Left colon (tissue), 2 donors: ENCODE data around the gene KCTD16. TPM values are rescaled to one million over a fixed set of nuclear protein-coding genes. Genes with fewer than 3 reads are reported as not detected.

Experiments used
- ATAC-seq: fragments of 200-7000 bp; cut with Tn5 transposase; one replicate; pipeline ENCODE4 v1.9.1; 2020; ENCODE audit warnings: mild to moderate bottlenecking, moderate library complexity
- DNase-seq, 2 donors: peaks; one replicate each; pipeline ENCODE4 v3.0.0-alpha.2; 2020
- intact Hi-C, 2 donors: fragments of 100-400 bp; cut with DNase I in 1 of 2; cut with micrococcal nuclease in 1 of 2; formaldehyde crosslinking; loops; one replicate each; pipeline versions ENCODE4 v1.11.2 to v1.14.0; 2022; cut with DNase I, micrococcal nuclease
- total RNA-seq, 2 donors: library from RNA; stranded (reverse); fragmentation: NEBNext Ultra II Directional; extraction: Animal tissue kit (Norgen Biotek cat#: 25700); gene quantifications; one replicate each; pipeline ENCODE4 v1.2.1, GENCODE V29; 2021
- donor health status: DM: no; HTN: no; CAD: no.
- donor health status: DM: yes; HTN: yes; CAD: no.

The KCTD16 gene
- total RNA-seq, 2 donors from 2014 or later: 0.11 TPM; not detected in 1

- DNase-seq: no peak
- no peak for ATAC-seq
- intact Hi-C loops: no loop called here
Measured at GRCh38 chr5:144367991-144368390, 197.3 kb downstream of the KCTD16 start.

GRCh38 chr5:144368556-144368955, 197.9 kb downstream of the KCTD16 start:
- no peak for DNase-seq
- ATAC-seq: no peak
- intact Hi-C loops: no loop called here

DNA sequence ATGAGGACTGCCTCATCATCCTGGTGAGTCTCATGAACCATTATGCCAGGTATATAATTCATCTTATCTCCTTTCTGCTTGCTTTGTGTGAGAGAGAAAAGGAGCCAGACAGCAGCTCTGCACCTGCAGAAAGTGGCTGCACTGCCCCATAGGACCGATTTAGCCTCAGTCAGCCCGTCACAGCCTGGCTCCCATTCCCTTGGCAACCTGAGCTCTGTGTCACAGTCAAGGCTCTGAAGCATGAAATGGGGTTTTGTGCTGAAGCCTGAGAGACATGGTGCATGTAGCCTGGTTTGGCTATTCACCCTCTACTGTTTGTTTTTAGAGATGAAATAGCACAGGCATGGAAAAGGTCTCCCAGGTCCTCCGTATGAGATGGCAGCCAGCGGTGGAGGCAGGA, 198.3 kb downstream of the KCTD16 start:
- DNase-seq: no peak
- intact Hi-C loops: no loop called here
- ATAC-seq: no peak

DNA sequence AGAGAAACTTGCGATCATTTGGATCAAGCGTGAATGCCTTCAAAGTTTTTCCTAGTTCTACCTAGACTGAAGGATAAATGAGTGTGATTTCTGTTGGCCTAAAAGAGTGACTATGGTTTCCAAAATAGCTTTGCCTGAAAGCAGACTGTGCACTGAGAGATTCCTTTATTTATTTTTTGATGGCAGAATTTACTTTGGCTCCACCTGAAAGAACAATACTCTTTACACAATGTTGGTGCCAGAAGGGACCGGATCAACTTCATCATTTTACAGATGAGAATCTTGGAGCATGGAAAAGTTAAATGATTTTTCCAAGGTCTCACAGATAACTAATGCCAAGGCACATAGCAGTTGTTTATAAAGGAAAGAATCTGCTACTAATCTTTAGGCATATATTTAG, 199.6 kb downstream of the KCTD16 start:
- intact Hi-C loops: no loop called here
- peak; percentile 64 for ATAC-seq
- DNase-seq: no peak

DNA sequence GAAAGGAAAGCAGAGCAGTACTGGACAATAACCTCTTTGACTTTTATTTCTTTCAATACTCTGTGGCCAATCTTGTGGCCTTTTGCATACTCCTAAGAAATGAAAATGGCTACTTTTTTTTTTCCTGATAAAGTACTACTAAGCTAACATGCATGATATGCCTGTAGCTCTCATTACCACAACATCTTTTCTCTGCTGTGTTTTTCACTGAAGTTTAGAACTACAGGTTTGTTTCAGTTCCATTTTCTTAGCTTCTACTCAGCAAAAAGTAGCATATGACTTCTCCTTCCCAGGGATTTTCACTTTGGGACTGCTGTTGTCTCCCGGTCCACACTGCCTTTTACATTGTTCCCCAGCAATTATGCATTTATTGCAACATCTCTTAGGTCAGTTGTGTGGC, 204.0 kb downstream of the KCTD16 start:
- intact Hi-C loops: no loop called here
- DNase-seq (no peak), ATAC-seq (no peak)

GRCh38 chr5:144377207-144377606, 206.5 kb downstream of the KCTD16 start:
- intact Hi-C loops: no loop called here
- no peak for ATAC-seq
- no peak for DNase-seq

DNA sequence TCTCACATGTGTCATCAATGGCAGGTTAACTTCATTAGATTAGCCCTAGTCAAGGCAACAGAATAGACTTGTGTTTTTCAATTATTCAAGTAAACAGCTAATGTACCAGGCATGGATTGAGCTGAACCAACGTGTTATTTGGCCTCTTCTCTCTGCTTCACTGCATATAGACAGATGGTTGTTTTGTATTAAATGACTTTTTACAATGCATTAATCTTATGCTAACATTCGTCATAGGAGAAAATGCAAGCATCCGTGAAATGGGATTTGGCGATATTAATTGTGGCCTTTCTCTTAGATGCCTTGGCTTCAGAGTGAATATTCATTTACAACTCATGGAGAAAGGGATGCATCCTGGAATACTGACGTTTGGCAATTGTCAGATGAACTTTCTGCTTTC, 208.0 kb downstream of the KCTD16 start:
- no peak for ATAC-seq

GRCh38 chr5:144385597-144385996, 214.9 kb downstream of the KCTD16 start:
- no peak for ATAC-seq
- intact Hi-C loops: no loop called here
- no peak for DNase-seq

More for the DNA sequence above, 208.0 kb downstream of the KCTD16 start:
- no peak for DNase-seq
- intact Hi-C loops: no loop called here

DNA sequence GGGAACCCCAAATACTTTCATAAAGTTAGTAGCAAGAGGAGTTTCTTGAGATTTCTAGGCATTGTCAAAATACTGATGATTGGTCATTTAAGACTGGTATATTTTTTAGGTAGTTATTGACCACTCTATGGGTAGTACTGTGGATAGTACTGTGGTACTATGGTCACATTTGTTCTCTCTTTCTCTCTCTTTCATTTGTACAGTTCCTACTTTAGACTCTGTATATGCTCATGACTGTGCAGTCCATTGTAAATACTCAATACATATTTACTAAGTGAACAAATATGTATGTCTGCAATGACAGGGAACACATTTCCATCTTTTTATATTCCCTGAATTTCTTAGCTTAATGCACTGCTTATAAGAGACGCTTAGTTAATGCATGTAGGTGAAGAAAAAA, 215.6 kb downstream of the KCTD16 start:
- intact Hi-C loops: no loop called here
- ATAC-seq (no peak), DNase-seq (no peak)

GRCh38 chr5:144390133-144390532, 219.5 kb downstream of the KCTD16 start:
- peak in 1 of 2 donors; percentile 19 for DNase-seq
- intact Hi-C loops: no loop called here
- ATAC-seq: peak; percentile 53

DNA sequence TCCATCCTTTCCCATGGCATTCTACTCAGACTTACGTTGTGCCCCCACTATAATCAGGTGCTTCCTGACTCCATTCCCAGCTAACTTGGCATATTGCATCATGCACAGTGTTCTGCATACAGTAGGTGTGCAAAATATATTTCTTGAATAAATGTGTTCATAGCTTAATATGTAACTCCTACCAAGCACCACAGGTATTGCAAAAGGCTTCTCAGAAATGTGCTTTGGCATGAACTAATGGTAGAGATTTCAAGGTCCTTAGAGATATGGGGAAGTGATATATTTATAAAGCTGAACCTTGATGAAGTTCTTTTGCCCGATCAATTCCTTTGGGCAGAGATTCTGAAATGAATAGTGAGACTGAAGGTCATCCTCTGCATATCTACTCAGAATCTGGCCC, 220.4 kb downstream of the KCTD16 start:
- DNase-seq (no peak), ATAC-seq (no peak)
- intact Hi-C loops: no loop called here

GRCh38 chr5:144393641-144394435, 223.2 kb downstream of the KCTD16 start:
- DNase-seq (no peak), ATAC-seq (no peak)
- intact Hi-C loops: no loop called here

DNA sequence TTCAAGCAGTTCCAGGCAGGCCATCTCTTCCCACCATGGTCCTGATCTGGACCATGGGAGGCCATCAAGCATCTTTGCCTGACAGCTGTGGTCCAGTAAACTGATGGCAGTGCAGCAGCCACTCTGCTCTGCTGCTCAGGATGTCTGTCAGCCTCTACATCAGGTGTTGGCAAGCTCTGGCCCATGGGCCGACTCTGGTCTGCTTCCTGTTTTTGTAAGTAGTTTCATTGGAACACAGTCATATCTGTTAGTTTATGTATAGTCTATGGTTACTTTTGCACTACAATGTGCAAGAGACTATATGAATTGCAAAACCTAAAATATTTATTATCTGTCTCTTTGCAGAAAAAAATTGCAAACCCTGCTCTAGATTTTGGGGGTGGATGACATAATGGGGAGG, 225.0 kb downstream of the KCTD16 start:
- DNase-seq: no peak
- ATAC-seq: no peak
- intact Hi-C loops: no loop called here

DNA sequence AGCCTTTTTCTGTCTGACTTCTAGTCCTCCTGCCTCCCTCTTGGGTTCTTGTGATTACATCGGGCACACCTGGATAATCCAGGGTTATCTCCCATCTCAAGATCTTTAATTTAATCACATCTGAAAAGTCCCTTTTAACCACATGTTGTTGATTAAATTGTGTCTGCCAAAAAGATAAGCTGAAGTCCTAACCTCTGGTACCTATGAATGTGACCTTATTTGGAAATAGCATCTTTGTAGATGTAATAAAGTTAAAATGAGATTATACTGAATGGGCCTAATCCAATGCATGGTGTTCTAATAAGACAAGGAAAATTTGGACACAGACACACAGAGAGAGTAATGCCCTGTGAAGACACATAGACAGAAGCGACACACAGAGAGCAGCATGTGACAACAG, 232.4 kb downstream of the KCTD16 start:
- intact Hi-C loops: no loop called here
- ATAC-seq (no peak), DNase-seq (no peak)

GRCh38 chr5:144403817-144404420, 233.2 kb downstream of the KCTD16 start:
- DNase-seq (no peak), ATAC-seq (no peak)
- intact Hi-C loops: no loop called here

DNA sequence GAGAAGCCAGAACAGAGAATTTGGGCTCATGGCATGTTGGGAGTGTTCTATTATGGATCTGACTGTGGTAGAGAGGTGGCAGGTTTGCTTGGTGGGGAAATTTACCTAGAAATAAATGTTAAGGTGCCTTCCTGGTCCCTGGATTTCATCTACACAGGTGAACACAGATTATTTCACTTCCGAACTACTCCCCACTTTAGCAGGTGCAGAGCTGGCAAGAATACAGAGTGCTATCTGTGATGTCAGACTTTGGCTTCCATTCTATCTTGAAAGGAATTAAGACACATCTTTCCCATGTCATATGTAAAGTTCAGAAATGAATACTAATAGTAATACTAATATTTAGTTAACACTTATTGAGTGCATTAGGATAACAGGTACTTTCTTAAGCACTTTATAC, 234.0 kb downstream of the KCTD16 start:
- intact Hi-C loops: no loop called here
- ATAC-seq (no peak), DNase-seq (no peak)

GRCh38 chr5:144405991-144406390, 235.3 kb downstream of the KCTD16 start:
- intact Hi-C loops: no loop called here
- no peak for ATAC-seq
- DNase-seq: no peak

- ATAC-seq (no peak), DNase-seq (no peak)
- intact Hi-C loops: no loop called here
Measured at GRCh38 chr5:144406442-144406841, 235.8 kb downstream of the KCTD16 start.

GRCh38 chr5:144414202-144415029, 243.7 kb downstream of the KCTD16 start:
- intact Hi-C loops: no loop called here
- ATAC-seq: no peak
- no peak for DNase-seq

GRCh38 chr5:144416196-144416595, 245.5 kb downstream of the KCTD16 start:
- DNase-seq: no peak
- no peak for ATAC-seq
- intact Hi-C loops: no loop called here
